ENCODE data around the gene GGTLC2.

GRCh38 chr22:22662095-22662494 lies 17.7 kb downstream of the GGTLC2 start:
- TF ChIP-seq, protein P1, sequence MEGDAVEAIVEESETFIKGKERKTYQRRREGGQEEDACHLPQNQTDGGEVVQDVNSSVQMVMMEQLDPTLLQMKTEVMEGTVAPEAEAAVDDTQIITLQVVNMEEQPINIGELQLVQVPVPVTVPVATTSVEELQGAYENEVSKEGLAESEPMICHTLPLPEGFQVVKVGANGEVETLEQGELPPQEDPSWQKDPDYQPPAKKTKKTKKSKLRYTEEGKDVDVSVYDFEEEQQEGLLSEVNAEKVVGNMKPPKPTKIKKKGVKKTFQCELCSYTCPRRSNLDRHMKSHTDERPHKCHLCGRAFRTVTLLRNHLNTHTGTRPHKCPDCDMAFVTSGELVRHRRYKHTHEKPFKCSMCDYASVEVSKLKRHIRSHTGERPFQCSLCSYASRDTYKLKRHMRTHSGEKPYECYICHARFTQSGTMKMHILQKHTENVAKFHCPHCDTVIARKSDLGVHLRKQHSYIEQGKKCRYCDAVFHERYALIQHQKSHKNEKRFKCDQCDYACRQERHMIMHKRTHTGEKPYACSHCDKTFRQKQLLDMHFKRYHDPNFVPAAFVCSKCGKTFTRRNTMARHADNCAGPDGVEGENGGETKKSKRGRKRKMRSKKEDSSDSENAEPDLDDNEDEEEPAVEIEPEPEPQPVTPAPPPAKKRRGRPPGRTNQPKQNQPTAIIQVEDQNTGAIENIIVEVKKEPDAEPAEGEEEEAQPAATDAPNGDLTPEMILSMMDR (IDR thresholded peaks at IDR 0.05; ENCODE audit: low read depth, low read length) = no peak
- TF ChIP-seq EZH2phosphoT487 (IDR thresholded peaks at IDR 0.05; ENCODE audit: low read depth) = no peak
